SK-N-SH treated with all-trans-retinoic acid at 6 μM for 48 hours (cell line): ENCODE measurements around the gene SMIM22.

Source experiments
- ATAC-seq: fragments of 200-7000 bp; cut with Tn5 transposase; 3 replicates; pipeline ENCODE4 v1.9.1; 2020; ENCODE audit warnings: mild to moderate bottlenecking, moderate library complexity
- ARNTL ChIP-seq: fragments of 450-650 bp; formaldehyde crosslinking; IDR thresholded peaks from 2 replicates; pipeline ENCODE4 v1.5.0; 2020; ENCODE audit warnings: low read depth, mild to moderate bottlenecking, moderate library complexity, borderline replicate concordance
- BACH2 ChIP-seq: fragments of 250-450 bp; sonication (Bioruptor Pico); IDR thresholded peaks from 2 replicates; pipeline ENCODE4 v1.9.0; 2021; ENCODE audit warnings: mild to moderate bottlenecking, borderline replicate concordance
- CREB5 ChIP-seq: fragments of 250-450 bp; sonication (Bioruptor Pico); IDR thresholded peaks from 2 replicates; pipeline ENCODE4 v1.5.1; 2020; ENCODE audit warnings: low read depth, mild to moderate bottlenecking, moderate library complexity
- CSDC2 ChIP-seq: fragments of 250-450 bp; sonication (Bioruptor Pico); IDR thresholded peaks from 2 replicates; pipeline ENCODE4 v1.5.0; 2020; ENCODE audit warnings: mild to moderate bottlenecking, moderate library complexity
- ESRRG ChIP-seq: fragments of 250-450 bp; sonication (Bioruptor Pico); IDR thresholded peaks from 2 replicates; pipeline ENCODE4 v1.6.1; 2021; ENCODE audit warnings: mild to moderate bottlenecking
- GLIS3 ChIP-seq: fragments of 250-450 bp; sonication (Bioruptor Pico); IDR thresholded peaks from 2 replicates; pipeline ENCODE4 v1.5.0; 2020; ENCODE audit warnings: mild to moderate bottlenecking, moderate library complexity
- ISL1 ChIP-seq: fragments of 250-450 bp; sonication (Bioruptor Pico); IDR thresholded peaks from 2 replicates; pipeline ENCODE4 v2.1.2; 2022; ENCODE audit warnings: mild to moderate bottlenecking, moderate library complexity
- OSR1 ChIP-seq: fragments of 250-450 bp; sonication (Bioruptor Pico); IDR thresholded peaks from 2 replicates; pipeline ENCODE4 v1.8.0; 2022; ENCODE audit warnings: moderate library complexity, mild to moderate bottlenecking, inconsistent platforms
- PATZ1 ChIP-seq: fragments of 250-450 bp; sonication (Bioruptor Pico); IDR thresholded peaks from 2 replicates; pipeline ENCODE4 v1.8.0; 2020; ENCODE audit warnings: mild to moderate bottlenecking, moderate library complexity, borderline replicate concordance
- POU6F1 ChIP-seq: fragments of 250-450 bp; sonication (Bioruptor Pico); IDR thresholded peaks from 2 replicates; pipeline ENCODE4 v1.8.0; 2021; ENCODE audit warnings: low read depth, mild to moderate bottlenecking, moderate library complexity, borderline replicate concordance
- PPARA ChIP-seq: fragments of 250-450 bp; sonication (Bioruptor Pico); IDR thresholded peaks from 2 replicates; pipeline ENCODE4 v1.5.0; 2020; ENCODE audit warnings: mild to moderate bottlenecking, borderline replicate concordance
- RARB ChIP-seq: fragments of 250-450 bp; sonication (Bioruptor Pico); IDR thresholded peaks from 2 replicates; pipeline ENCODE4 v1.8.0; 2021; ENCODE audit warnings: mild to moderate bottlenecking, moderate library complexity
- SNAI2 ChIP-seq: fragments of 250-450 bp; sonication (Bioruptor Pico); IDR thresholded peaks from 2 replicates; pipeline ENCODE4 v1.5.0; 2020; ENCODE audit warnings: mild to moderate bottlenecking, moderate library complexity
- TCF4 ChIP-seq: fragments of 250-450 bp; sonication (Bioruptor Pico); IDR thresholded peaks from 2 replicates; pipeline ENCODE4 v1.8.0; 2021; ENCODE audit warnings: mild to moderate bottlenecking, moderate library complexity, borderline replicate concordance
- TOX ChIP-seq: fragments of 250-450 bp; sonication (Bioruptor Pico); IDR thresholded peaks from 2 replicates; pipeline ENCODE4 v1.8.0; 2021; ENCODE audit warnings: mild to moderate bottlenecking, moderate library complexity, borderline replicate concordance
- TSHZ2 ChIP-seq: fragments of 250-450 bp; sonication (Bioruptor Pico); IDR thresholded peaks from 2 replicates; pipeline ENCODE4 v1.5.0; 2020; ENCODE audit warnings: mild to moderate bottlenecking, moderate library complexity
- ZFP30 ChIP-seq: fragments of 450-650 bp; formaldehyde crosslinking; IDR thresholded peaks from 2 replicates; pipeline ENCODE4 v1.5.0; 2022; ENCODE audit warnings: mild to moderate bottlenecking, moderate library complexity
- ZNF565 ChIP-seq: fragments of 450-650 bp; formaldehyde crosslinking; conservative IDR thresholded peaks from 2 replicates; pipeline ENCODE4 v1.5.0; 2020; ENCODE audit warnings: low read depth, mild to moderate bottlenecking, moderate library complexity
- ZNF70 ChIP-seq: fragments of 450-650 bp; formaldehyde crosslinking; IDR thresholded peaks from 2 replicates; pipeline ENCODE4 v1.5.0; 2020; ENCODE audit warnings: mild to moderate bottlenecking, moderate library complexity
- ZNF8 ChIP-seq: fragments of 450-650 bp; formaldehyde crosslinking; IDR thresholded peaks from 2 replicates; pipeline ENCODE4 v1.5.0; 2020; ENCODE audit warnings: mild to moderate bottlenecking, moderate library complexity

SMIM22 gene

GRCh38 chr16:4801051-4801961 is 6.1 kb downstream of the SMIM22 start:
- no peak for ATAC-seq
- TF ChIP-seq POU6F1 (no peak), TOX (CRISPR knock-in tag) (no peak), CSDC2 (CRISPR knock-in tag) (no peak), ZNF8 (CRISPR knock-in tag) (no peak), ZFP30 (CRISPR knock-in tag) (no peak), GLIS3 (CRISPR knock-in tag) (no peak), ISL1 (CRISPR knock-in tag) (no peak), RARB (CRISPR knock-in tag) (no peak), PPARA (CRISPR knock-in tag) (no peak), ZNF565 (no peak), TSHZ2 (CRISPR knock-in tag) (no peak), PATZ1 (CRISPR knock-in tag) (no peak)

GRCh38 chr16:4801962-4802658 is 6.9 kb downstream of the SMIM22 start, which contains the start of gene ROGDI:
TSS of gene ROGDI (minus strand) at chr16:4802633. CDS start at chr16:4802571, 62 bp downstream.
- TF ChIP-seq TOX (CRISPR knock-in tag) (no peak), PPARA (CRISPR knock-in tag) (no peak), ISL1 (CRISPR knock-in tag) (no peak), ARNTL (no peak), CREB5 (CRISPR knock-in tag) (no peak), ESRRG (CRISPR knock-in tag) (no peak), POU6F1 (no peak), OSR1 (CRISPR knock-in tag) (no peak), ZNF70 (no peak), ZNF8 (CRISPR knock-in tag) (no peak), TSHZ2 (CRISPR knock-in tag) (no peak), TCF4 (CRISPR knock-in tag) (no peak), CSDC2 (CRISPR knock-in tag) (no peak), GLIS3 (CRISPR knock-in tag) (no peak), BACH2 (no peak), SNAI2 (CRISPR knock-in tag) (no peak), PATZ1 (CRISPR knock-in tag) (no peak), ZFP30 (CRISPR knock-in tag) (no peak)
- ATAC-seq: peak; percentile 48
